Keratinocyte (primary cell): ENCODE results near the gene PRKCA. TPM values are rescaled to one million over a fixed set of nuclear protein-coding genes. Genes with fewer than 3 reads are reported as not detected.

ENCODE experiments used
- DNase-seq: peaks from one replicate; pipeline ENCODE4 v3.0.0-alpha.2; 2011; ENCODE audit warnings: low read depth, missing footprints, low spot score
- FAIRE-seq: peaks from 2 replicates; lab custom pipeline; 2011; peaks lifted over from hg19 to GRCh38; lab: Jason Lieb, UNC
- H2AFZ ChIP-seq: 2 replicates; pipeline ENCODE4 v1.6.0; 2012; ENCODE audit warnings: low read length, control low read depth, inconsistent platforms; ENCODE audit not compliant: control insufficient read depth
- H3K27ac ChIP-seq: 2 replicates; pipeline ENCODE4 v1.5.1; 2011; ENCODE audit warnings: low read length; ENCODE audit not compliant: control insufficient read depth, insufficient read depth
- H3K27me3 ChIP-seq: 3 replicates; pipeline ENCODE4 v1.6.0; 2011; ENCODE audit warnings: low read length; ENCODE audit not compliant: control insufficient read depth, insufficient read depth; ENCODE audit errors: extremely low read depth
- H3K36me3 ChIP-seq, 2 experiments: 2 replicates in 1 of 2; 3 replicates in 1 of 2; pipeline ENCODE4 v1.5.1; 2011; ENCODE audit warnings: low read length in 2 of 2, mild to moderate bottlenecking in 1 of 2; ENCODE audit not compliant: control insufficient read depth in 2 of 2, insufficient read depth in 2 of 2; ENCODE audit errors: extremely low read depth in 1 of 2
- H3K4me1 ChIP-seq: 3 replicates; pipeline ENCODE4 v1.5.1; 2011; ENCODE audit warnings: low read length; ENCODE audit not compliant: control insufficient read depth, insufficient read depth; ENCODE audit errors: extremely low read depth
- H3K4me2 ChIP-seq: 3 replicates; pipeline ENCODE4 v1.6.0; 2011; ENCODE audit warnings: low read depth, low read length; ENCODE audit not compliant: control insufficient read depth, insufficient read depth; ENCODE audit errors: extremely low read depth
- H3K4me3 ChIP-seq, 3 experiments: fragments of 200-600 bp in 1 of 3; sonication (generic) in 1 of 3; 2 replicates in 2 of 3; 3 replicates in 1 of 3; pipeline ENCODE4 v1.5.1; 2011 to 2016; ENCODE audit warnings: low read length in 3 of 3, mild to moderate bottlenecking in 3 of 3, control low read depth in 2 of 3, inconsistent platforms in 1 of 3, low read depth in 1 of 3, mixed read lengths in 1 of 3, mixed run types in 1 of 3, moderate library complexity in 1 of 3; ENCODE audit not compliant: control insufficient read depth in 2 of 3, insufficient read depth in 2 of 3; ENCODE audit errors: extremely low read depth in 1 of 3
- H3K79me2 ChIP-seq: 2 replicates; pipeline ENCODE4 v1.6.0; 2012; ENCODE audit warnings: low read length; ENCODE audit not compliant: control insufficient read depth, insufficient read depth
- H3K9ac ChIP-seq: 3 replicates; pipeline ENCODE4 v1.6.0; 2011; ENCODE audit warnings: low read length; ENCODE audit not compliant: control insufficient read depth, insufficient read depth; ENCODE audit errors: extremely low read depth
- H3K9me1 ChIP-seq: 3 replicates; pipeline ENCODE4 v1.6.0; 2011; ENCODE audit warnings: low read length; ENCODE audit not compliant: control insufficient read depth, insufficient read depth; ENCODE audit errors: extremely low read depth
- H3K9me3 ChIP-seq: 2 replicates; pipeline ENCODE4 v1.5.1; 2012; ENCODE audit warnings: low read depth, low read length; ENCODE audit not compliant: control insufficient read depth
- H4K20me1 ChIP-seq: 3 replicates; pipeline ENCODE4 v1.6.0; 2011; ENCODE audit warnings: low read length; ENCODE audit not compliant: control insufficient read depth, insufficient read depth; ENCODE audit errors: extremely low read depth
- EZH2 ChIP-seq: IDR thresholded peaks from one replicate; pipeline ENCODE4 v1.6.1; 2012; ENCODE audit warnings: inconsistent platforms, mild to moderate bottlenecking, low read length, moderate library complexity
- dilution Hi-C: fragments of 300-500 bp; cut with MboI; formaldehyde crosslinking; loops from one replicate; pipeline ENCODE4 v1.7.0; 2020; ENCODE audit warnings: low sequenced_read_pairs; ENCODE audit not compliant: extremely low pct_ligation_motif_present
- polyA plus RNA-seq, 5 experiments: library from polyadenylated mRNA; depleted of rRNA in 3 of 5; stranded (reverse) in 3 of 5; stranded (forward) in 1 of 5; unstranded in 1 of 5; fragments of >200 nt; gene quantifications; 1 replicate in 1 of 5; 2 replicates in 3 of 5; 3 replicates in 1 of 5; pipeline versions ENCODE4 v1.2.1 to v1.2.3, GENCODE V29; 2011 to 2012; ENCODE audit warnings: missing spikeins in 2 of 5, low read depth in 1 of 5, low replicate concordance in 1 of 5
- TF ChIP-seq, protein P1 (sequence below), 3 experiments: IDR thresholded peaks in 1 of 3; conservative IDR thresholded peaks in 1 of 3; optimal IDR thresholded peaks in 1 of 3; 2 replicates in 2 of 3; 3 replicates in 1 of 3; pipeline versions ENCODE3 to v1.5.1; 2011; ENCODE audit warnings: low read length in 3 of 3, mild to moderate bottlenecking in 3 of 3, moderate library complexity in 2 of 3, control low read depth in 1 of 3, inconsistent platforms in 1 of 3; ENCODE audit not compliant: insufficient read depth in 2 of 3; ENCODE audit errors: extremely low read depth in 1 of 3

PRKCA gene
- polyA plus RNA-seq, 1 donor (not counting 4 experiments of a cell fraction or from before 2014, with no cell fraction given): 3.6 TPM

DNA sequence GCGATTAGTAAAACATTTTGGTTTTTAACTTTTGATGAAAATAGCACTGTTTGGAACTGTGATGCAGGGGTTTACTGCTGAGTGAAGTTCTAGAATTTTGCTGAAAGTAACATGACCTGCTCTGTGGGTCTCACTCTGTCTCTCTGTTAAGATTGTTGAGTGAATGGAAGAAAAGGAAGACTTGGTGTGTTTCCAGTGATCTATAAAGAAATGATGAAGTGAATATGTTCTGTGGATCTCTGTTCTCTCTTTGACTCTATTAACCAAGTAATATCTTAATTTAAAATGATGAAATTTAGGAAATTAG lies 148.4 kb downstream of the PRKCA start:
- Histone ChIP-seq H3K79me2 (no peaks in the 10 kb centered on the region), H3K9me1 (no peaks in the 10 kb centered on the region), H3K4me3 (no peak overlapping the region), H3K27me3 (no peaks in the 10 kb centered on the region), H3K4me2 (no peak overlapping the region), H3K4me1 (peaks cover 5% of the 10 kb centered on the region), H3K36me3 (no peaks in the 10 kb centered on the region), H4K20me1 (no peaks in the 10 kb centered on the region), H3K9ac (no peak overlapping the region), H3K27ac (no peak overlapping the region), H3K9me3 (no peaks in the 10 kb centered on the region), H2AFZ (no peak overlapping the region)
- no peak for TF ChIP-seq EZH2
- TF ChIP-seq, protein P1, sequence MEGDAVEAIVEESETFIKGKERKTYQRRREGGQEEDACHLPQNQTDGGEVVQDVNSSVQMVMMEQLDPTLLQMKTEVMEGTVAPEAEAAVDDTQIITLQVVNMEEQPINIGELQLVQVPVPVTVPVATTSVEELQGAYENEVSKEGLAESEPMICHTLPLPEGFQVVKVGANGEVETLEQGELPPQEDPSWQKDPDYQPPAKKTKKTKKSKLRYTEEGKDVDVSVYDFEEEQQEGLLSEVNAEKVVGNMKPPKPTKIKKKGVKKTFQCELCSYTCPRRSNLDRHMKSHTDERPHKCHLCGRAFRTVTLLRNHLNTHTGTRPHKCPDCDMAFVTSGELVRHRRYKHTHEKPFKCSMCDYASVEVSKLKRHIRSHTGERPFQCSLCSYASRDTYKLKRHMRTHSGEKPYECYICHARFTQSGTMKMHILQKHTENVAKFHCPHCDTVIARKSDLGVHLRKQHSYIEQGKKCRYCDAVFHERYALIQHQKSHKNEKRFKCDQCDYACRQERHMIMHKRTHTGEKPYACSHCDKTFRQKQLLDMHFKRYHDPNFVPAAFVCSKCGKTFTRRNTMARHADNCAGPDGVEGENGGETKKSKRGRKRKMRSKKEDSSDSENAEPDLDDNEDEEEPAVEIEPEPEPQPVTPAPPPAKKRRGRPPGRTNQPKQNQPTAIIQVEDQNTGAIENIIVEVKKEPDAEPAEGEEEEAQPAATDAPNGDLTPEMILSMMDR (optimal IDR thresholded peaks at IDR 0.05 in 1 of 3, IDR thresholded peaks at IDR 0.05 in 1 of 3, conservative IDR thresholded peaks at IDR 0.05 in 1 of 3; ENCODE audit: extremely low read depth in 1 of 3, insufficient read depth in 2 of 3, low read length in 3 of 3): no peak
- no peak for DNase-seq
- no peak for FAIRE-seq
- dilution Hi-C loops: no loop called here

DNA sequence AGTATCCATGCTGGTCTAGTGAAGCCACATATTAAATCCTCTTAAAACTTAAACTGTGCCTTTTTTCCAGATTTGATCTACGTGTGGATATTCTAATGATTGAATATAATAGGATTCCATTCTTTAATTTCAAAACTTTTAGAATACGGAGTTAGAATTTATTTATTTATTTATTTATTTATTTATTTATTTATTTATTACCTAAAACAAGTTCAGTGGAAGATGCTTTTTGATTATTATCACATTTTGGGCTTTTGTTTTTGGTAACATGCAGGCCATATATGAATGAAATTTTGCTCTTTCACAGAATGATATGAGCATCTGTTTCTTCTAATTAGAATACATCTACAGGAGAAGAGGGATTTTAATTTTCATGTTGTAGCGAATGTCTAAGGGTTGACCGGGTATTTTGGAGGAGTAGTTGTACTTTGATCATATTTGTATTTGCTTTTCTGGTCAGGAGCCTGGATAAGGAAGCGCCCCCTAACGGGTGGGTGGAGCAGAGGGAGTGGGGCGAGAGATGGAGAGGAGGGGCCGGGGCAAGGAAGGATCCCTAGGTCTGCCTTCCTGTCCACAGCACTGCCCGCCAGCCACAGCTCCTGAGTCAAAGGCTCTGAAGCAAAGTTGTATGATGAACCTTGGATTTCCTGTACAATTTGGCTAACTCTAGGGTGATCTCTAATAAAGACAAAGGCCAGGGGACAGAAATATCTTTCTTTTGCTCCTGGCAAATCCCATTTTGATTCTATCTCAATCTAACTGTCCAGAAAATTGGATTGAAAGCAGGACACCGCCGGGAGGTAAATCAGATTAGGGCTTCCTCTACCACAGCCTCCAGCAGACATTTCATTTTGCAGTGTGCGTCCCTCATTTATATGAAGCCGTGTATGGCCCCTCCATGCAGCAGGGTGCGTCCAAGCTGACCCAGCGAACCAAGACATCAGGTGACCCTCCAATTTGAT lies 149.1 kb downstream of the PRKCA start:
- H2AFZ ChIP-seq: no peak overlapping the region
- no peaks in the 10 kb centered on the region for H3K79me2 ChIP-seq
- no peaks in the 10 kb centered on the region for H3K36me3 ChIP-seq
- FAIRE-seq: no peak
- H3K27ac ChIP-seq: no peak overlapping the region
- H4K20me1 ChIP-seq: no peaks in the 10 kb centered on the region
- H3K4me2 ChIP-seq: no peak overlapping the region
- no peaks in the 10 kb centered on the region for H3K9me3 ChIP-seq
- dilution Hi-C loops: no loop called here
- H3K9ac ChIP-seq: no peak overlapping the region
- TF ChIP-seq, protein P1 (optimal IDR thresholded peaks at IDR 0.05 in 1 of 3, IDR thresholded peaks at IDR 0.05 in 1 of 3, conservative IDR thresholded peaks at IDR 0.05 in 1 of 3; ENCODE audit: extremely low read depth in 1 of 3, insufficient read depth in 2 of 3, low read length in 3 of 3): no peak
- TF ChIP-seq EZH2: no peak
- DNase-seq: no peak
- no peak overlapping the region for H3K4me3 ChIP-seq
- no peaks in the 10 kb centered on the region for H3K27me3 ChIP-seq
- H3K9me1 ChIP-seq: no peaks in the 10 kb centered on the region
- peaks cover 5% of the 10 kb centered on the region for H3K4me1 ChIP-seq
